Duodenal mucosa (tissue), 2 donors: ENCODE results near the gene IGFBP5.

Experiments used
- H3K27ac ChIP-seq: one replicate; pipeline ENCODE4 v1.7.0; 2013; ENCODE audit warnings: low read depth, low read length
- H3K27me3 ChIP-seq, 2 donors: one replicate each; pipeline ENCODE4 v1.7.0; 2013; ENCODE audit warnings: low read length in 2 of 2, control low read depth in 1 of 2; ENCODE audit not compliant: insufficient read depth in 2 of 2, control insufficient read depth in 1 of 2
- H3K36me3 ChIP-seq, 2 donors: one replicate each; pipeline ENCODE4 v1.7.0; 2013; ENCODE audit warnings: low read length in 2 of 2, control low read depth in 1 of 2; ENCODE audit not compliant: insufficient read depth in 2 of 2, control insufficient read depth in 1 of 2
- H3K4me1 ChIP-seq, 2 donors: one replicate each; pipeline ENCODE4 v1.7.0; 2013; ENCODE audit warnings: low read length in 2 of 2, control low read depth in 1 of 2; ENCODE audit not compliant: insufficient read depth in 2 of 2, control insufficient read depth in 1 of 2
- H3K4me3 ChIP-seq, 2 donors: one replicate each; pipeline ENCODE4 v1.7.0; 2013; ENCODE audit warnings: low read length in 2 of 2, low read depth in 1 of 2
- H3K9ac ChIP-seq, 2 donors: one replicate each; pipeline ENCODE4 v1.7.0; 2013; ENCODE audit warnings: low read length in 2 of 2, low read depth in 1 of 2
- H3K9me3 ChIP-seq, 2 donors: one replicate each; pipeline ENCODE4 v1.7.0; 2013; ENCODE audit warnings: low read length in 2 of 2, control low read depth in 1 of 2; ENCODE audit not compliant: control insufficient read depth in 1 of 2

IGFBP5 gene

DNA sequence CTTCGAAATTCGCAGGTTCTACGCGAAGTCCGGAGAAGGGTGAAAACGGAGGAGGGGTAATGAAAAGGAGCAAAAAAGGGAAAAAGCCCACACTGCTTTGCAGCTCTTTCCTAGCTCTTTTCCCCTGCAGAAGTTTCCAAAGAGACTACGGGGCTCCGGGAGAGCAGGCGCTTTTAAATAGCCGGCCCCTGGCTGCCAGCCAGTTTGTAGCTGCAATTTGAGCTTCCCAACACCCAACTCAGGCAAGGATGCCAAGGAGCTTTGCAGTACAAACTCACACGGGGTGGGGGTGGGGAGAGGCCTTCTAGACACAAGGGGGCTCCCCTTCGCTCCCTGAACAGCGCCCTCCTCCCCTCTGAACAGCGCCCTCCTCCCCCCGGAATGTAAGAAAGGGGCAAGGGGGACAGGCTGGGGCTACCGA, at the start of gene IGFBP5:
TSS of gene IGFBP5 (minus strand) at position 149 of the 421 bp plus-strand sequence. CDS start 774 bp downstream, outside the sequence.
- Histone ChIP-seq H3K4me3 (peak within 1 kb of the TSS; percentile 48 to 53), H3K4me1 (peaks cover 22 to 23% of the 10 kb centered on the region in 2 donors), H3K9me3 (no peaks in the 10 kb centered on the region), H3K36me3 (no peaks in the 10 kb centered on the region), H3K9ac (peak within 1 kb of the TSS in 1 of 2 donors; percentile 16), H3K27me3 (peaks cover 68 to 72% of the 10 kb centered on the region in 2 donors), H3K27ac (no peak within 1 kb of the TSS)

- Histone ChIP-seq H3K9me3 (no peaks in the 10 kb centered on the region), H3K27me3 (peaks cover 0 to 2% of the 10 kb centered on the region in 2 donors), H3K4me3 (no peak overlapping the region), H3K9ac (no peak overlapping the region), H3K27ac (no peak overlapping the region), H3K4me1 (peaks cover 7 to 13% of the 10 kb centered on the region in 2 donors), H3K36me3 (no peaks in the 10 kb centered on the region)
Measured at GRCh38 chr2:216743781-216744180, 48.4 kb upstream of the IGFBP5 start.

GRCh38 chr2:216742411-216742810, 47.1 kb upstream of the IGFBP5 start:
- H3K4me1 ChIP-seq, result peaks cover 7 to 13% of the 10 kb centered on the region in 2 donors
- peaks cover 0 to 2% of the 10 kb centered on the region in 2 donors for H3K27me3 ChIP-seq
- no peaks in the 10 kb centered on the region for H3K9me3 ChIP-seq
- H3K4me3 ChIP-seq, result no peak overlapping the region
- no peak overlapping the region for H3K27ac ChIP-seq
- H3K9ac ChIP-seq, result no peak overlapping the region
- H3K36me3 ChIP-seq, result no peaks in the 10 kb centered on the region

DNA sequence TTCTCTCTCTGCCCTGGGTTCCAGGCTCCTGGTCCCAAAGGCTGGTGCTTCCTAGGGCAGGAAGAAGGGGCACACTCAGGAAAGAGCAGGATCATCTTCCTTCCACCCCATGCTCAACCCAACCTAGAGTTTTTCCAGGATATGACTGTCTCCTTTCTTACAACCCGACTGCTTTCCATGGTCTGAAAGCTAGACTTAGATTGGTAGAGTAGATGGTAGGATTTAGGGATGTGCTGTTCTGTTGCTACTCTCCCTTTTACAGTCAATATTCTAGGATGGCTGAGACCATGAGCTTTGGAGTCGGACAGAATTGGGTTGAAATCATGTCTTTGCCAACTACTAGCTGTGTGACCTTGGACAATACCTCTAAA, 45.9 kb upstream of the IGFBP5 start:
- Histone ChIP-seq H3K4me3 (no peak overlapping the region), H3K4me1 (peaks cover 7 to 13% of the 10 kb centered on the region in 2 donors), H3K27ac (no peak overlapping the region), H3K9ac (no peak overlapping the region), H3K27me3 (peaks cover 0 to 2% of the 10 kb centered on the region in 2 donors), H3K36me3 (no peaks in the 10 kb centered on the region), H3K9me3 (no peaks in the 10 kb centered on the region)

DNA sequence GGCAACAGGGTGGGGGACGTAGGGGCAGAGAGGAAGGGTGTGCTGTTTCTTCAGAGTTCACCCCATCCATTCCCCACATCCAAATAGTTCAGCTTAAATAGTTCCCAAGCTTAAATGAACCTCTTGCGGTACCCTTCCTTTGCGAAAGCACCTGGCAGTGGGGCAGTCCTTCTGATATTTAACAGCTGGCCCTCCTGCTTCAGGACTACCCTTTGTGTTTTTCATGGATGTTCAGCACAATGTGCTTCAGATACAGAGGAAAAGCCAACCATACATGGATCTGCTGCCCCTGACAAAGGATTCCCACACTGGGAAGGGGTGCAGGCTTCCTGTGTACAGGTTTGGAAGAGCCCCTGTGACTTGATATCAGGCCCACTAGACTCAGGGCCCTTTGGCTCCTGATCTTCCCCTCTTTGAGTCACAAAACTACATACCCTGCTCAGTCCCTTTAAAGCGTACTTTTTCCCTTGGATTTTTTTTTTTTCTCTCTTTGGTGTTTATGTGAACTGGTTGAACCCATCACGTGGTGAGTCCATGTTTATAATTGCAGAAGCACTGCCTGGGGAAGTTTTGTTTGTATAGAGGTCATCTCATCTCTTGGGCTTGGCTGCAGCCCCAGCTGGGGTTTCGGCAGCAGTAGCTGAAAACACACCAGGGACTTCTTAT, 45.3 kb upstream of the IGFBP5 start:
- H3K4me3 ChIP-seq, result no peak overlapping the region

DNA sequence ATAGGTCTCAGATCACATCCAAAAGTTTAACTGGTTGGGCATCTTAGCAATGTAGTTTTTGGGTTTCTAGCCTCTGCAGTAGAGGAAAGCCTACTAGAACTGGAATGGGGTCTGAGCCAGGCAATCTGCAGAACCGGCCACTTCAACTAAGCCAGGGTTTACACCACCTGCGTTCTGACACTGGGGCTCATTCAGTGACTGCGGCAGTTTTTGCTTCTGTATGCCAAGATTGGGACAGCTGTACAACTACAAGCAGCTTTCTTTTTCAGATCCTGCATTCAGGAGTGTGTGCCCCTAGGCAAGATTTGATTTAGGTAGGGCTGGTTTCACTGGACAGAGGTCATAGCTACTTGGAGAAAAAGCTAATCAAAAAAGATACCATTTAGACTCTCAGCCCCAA, 43.7 kb upstream of the IGFBP5 start:
- peaks cover 7 to 13% of the 10 kb centered on the region in 2 donors for H3K4me1 ChIP-seq

More for the DNA sequence above, 45.3 kb upstream of the IGFBP5 start:
- Histone ChIP-seq H3K27ac (no peak overlapping the region), H3K36me3 (no peaks in the 10 kb centered on the region), H3K4me1 (peaks cover 7 to 13% of the 10 kb centered on the region in 2 donors), H3K27me3 (peaks cover 0 to 2% of the 10 kb centered on the region in 2 donors), H3K9me3 (no peaks in the 10 kb centered on the region), H3K9ac (no peak overlapping the region)

GRCh38 chr2:216737676-216738075, 42.3 kb upstream of the IGFBP5 start:
- H3K27ac ChIP-seq, result no peak overlapping the region

More for the DNA sequence above, 43.7 kb upstream of the IGFBP5 start:
- Histone ChIP-seq H3K27me3 (peaks cover 0 to 2% of the 10 kb centered on the region in 2 donors), H3K4me3 (no peak overlapping the region), H3K9me3 (no peaks in the 10 kb centered on the region), H3K9ac (no peak overlapping the region), H3K27ac (no peak overlapping the region), H3K36me3 (no peaks in the 10 kb centered on the region)

DNA sequence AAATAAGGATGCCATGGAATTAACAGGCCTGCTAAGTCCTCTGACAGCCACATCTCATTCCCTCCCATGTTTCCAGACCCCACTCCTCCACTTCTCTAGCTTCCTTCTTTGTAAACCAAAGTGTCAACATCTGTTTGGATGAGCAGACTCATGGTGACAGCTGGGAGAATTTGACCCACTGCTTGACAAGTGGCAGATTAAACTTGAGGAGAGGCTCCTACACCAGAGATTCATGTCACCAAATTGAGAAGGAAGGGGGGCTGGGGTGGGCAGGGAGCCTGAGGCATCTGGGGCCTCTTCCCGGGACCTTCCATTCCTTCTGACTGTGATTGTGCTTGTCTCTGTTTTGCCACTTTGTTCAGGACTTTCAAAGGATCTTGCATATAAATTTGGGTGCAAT, 41.0 kb upstream of the IGFBP5 start:
- Histone ChIP-seq H3K36me3 (no peaks in the 10 kb centered on the region), H3K9ac (no peak overlapping the region), H3K4me1 (peaks cover 7 to 13% of the 10 kb centered on the region in 2 donors), H3K9me3 (no peaks in the 10 kb centered on the region), H3K4me3 (no peak overlapping the region), H3K27me3 (peaks cover 0 to 2% of the 10 kb centered on the region in 2 donors), H3K27ac (no peak overlapping the region)

More at GRCh38 chr2:216737676-216738075, 42.3 kb upstream of the IGFBP5 start:
- H3K9ac ChIP-seq, result no peak overlapping the region
- peaks cover 0 to 2% of the 10 kb centered on the region in 2 donors for H3K27me3 ChIP-seq
- H3K9me3 ChIP-seq, result no peaks in the 10 kb centered on the region
- H3K36me3 ChIP-seq, result no peaks in the 10 kb centered on the region
- H3K4me3 ChIP-seq, result no peak overlapping the region
- peaks cover 7 to 13% of the 10 kb centered on the region in 2 donors for H3K4me1 ChIP-seq

DNA sequence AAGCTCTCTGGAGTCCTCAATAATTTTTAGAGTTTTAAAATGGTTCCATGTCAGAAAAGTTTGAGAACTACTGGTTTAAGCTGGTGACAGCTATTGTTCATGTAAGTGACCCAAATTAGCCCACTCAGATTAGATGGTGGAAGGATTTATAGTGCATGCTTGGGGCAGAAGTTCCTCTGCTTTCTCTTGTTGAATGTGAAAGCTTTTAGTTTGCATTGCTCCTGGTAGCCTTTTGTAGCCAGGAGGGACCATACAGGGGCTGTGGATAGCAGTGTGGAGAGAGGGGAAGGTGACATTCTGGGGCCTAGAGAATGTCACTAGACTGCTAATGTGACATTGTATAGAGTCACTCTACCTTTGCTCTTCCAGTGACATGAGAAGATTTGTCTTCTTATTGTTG, 40.3 kb upstream of the IGFBP5 start:
- Histone ChIP-seq H3K9ac (no peak overlapping the region), H3K4me1 (peaks cover 7 to 11% of the 10 kb centered on the region in 2 donors), H3K9me3 (no peaks in the 10 kb centered on the region), H3K4me3 (no peak overlapping the region), H3K27ac (no peak overlapping the region), H3K27me3 (peaks cover 0 to 2% of the 10 kb centered on the region in 2 donors), H3K36me3 (no peaks in the 10 kb centered on the region)

- H3K4me3 ChIP-seq, result no peak overlapping the region
- H3K4me1 ChIP-seq, result peaks cover 5 to 7% of the 10 kb centered on the region in 2 donors
- H3K9me3 ChIP-seq, result no peaks in the 10 kb centered on the region
- H3K36me3 ChIP-seq, result no peaks in the 10 kb centered on the region
- H3K27ac ChIP-seq, result no peak overlapping the region
- no peak overlapping the region for H3K9ac ChIP-seq
- H3K27me3 ChIP-seq, result peaks cover 0 to 2% of the 10 kb centered on the region in 2 donors
Measured at GRCh38 chr2:216735086-216735485, 39.7 kb upstream of the IGFBP5 start.
